ENCODE measurements around the gene FZR1.

DNA sequence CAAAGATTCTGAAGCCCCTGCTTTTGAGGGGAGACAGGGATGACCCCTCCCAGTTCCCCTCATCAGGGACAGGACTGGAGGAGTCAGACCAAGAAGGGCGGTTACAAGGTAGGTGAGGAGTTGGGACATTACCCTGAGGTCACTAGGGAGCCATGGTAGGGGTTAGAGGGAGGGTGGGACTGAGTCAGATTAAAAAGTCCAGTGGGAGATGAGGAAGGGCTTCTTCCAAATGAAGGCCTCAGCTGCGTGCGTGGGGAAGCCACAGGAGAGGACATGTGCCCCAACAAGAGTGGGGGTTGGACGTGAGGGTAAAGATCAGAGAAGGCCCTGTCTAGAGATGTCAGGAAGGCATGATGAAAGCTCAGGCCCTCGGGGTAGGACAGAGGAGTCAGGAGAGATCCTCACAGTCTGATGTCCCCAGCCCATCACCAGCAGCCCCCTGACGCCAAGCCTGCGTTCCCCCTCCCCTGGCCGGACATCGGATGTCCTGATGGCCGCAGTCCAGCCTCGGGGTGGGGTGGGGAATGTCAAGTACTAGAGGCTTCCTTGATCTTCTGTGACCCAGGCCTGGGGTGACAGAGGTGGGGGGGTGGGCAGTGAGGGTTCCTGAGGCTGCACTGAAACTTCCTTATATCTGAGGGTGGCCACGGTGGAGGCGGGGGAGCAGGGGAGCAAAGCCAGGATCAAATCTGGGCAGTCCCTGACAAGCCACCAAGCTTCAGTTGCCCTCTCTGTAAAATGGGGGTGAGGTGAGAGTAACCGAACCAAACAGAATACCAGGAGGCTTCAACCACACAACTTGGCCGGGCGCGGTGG is 57.8 kb downstream of the FZR1 start:
- TF ChIP-seq MAZ (IDR thresholded peaks at IDR 0.05; ENCODE audit: borderline replicate concordance, low read depth, low read length), result no peak
- TF ChIP-seq, protein P1, sequence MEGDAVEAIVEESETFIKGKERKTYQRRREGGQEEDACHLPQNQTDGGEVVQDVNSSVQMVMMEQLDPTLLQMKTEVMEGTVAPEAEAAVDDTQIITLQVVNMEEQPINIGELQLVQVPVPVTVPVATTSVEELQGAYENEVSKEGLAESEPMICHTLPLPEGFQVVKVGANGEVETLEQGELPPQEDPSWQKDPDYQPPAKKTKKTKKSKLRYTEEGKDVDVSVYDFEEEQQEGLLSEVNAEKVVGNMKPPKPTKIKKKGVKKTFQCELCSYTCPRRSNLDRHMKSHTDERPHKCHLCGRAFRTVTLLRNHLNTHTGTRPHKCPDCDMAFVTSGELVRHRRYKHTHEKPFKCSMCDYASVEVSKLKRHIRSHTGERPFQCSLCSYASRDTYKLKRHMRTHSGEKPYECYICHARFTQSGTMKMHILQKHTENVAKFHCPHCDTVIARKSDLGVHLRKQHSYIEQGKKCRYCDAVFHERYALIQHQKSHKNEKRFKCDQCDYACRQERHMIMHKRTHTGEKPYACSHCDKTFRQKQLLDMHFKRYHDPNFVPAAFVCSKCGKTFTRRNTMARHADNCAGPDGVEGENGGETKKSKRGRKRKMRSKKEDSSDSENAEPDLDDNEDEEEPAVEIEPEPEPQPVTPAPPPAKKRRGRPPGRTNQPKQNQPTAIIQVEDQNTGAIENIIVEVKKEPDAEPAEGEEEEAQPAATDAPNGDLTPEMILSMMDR (conservative IDR thresholded peaks at IDR 0.05; ENCODE audit: low read depth, low read length), result no peak
- no peak for TF ChIP-seq POLR2A (IDR thresholded peaks at IDR 0.05; ENCODE audit: low read depth, low read length)
- TF ChIP-seq CEBPB (IDR thresholded peaks at IDR 0.05; ENCODE audit: low read depth, low read length), result no peak
- TF ChIP-seq RAD21 (IDR thresholded peaks at IDR 0.05; ENCODE audit: low read length), result no peak
- no peak for TF ChIP-seq MXI1 (IDR thresholded peaks at IDR 0.05; ENCODE audit: borderline replicate concordance, low read depth, low read length)
- TF ChIP-seq, protein P2, sequence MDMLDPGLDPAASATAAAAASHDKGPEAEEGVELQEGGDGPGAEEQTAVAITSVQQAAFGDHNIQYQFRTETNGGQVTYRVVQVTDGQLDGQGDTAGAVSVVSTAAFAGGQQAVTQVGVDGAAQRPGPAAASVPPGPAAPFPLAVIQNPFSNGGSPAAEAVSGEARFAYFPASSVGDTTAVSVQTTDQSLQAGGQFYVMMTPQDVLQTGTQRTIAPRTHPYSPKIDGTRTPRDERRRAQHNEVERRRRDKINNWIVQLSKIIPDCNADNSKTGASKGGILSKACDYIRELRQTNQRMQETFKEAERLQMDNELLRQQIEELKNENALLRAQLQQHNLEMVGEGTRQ (IDR thresholded peaks at IDR 0.05; ENCODE audit: low read depth, low read length), result no peak

Data from IMR-90 (cell line).